HG03442 (cell line): ENCODE measurements around the gene PRAMEF20.
"Not testable (repeated sequence)": the region's sequence is repeated elsewhere in the genome, so short reads cannot be mapped to it uniquely, and the experiment has no call there.

Experiments
- ATAC-seq: cut with Tn5 transposase; IDR thresholded peaks from one replicate; pipeline ENCODE4 v1.9.1; 2021; ENCODE audit warnings: mild to moderate bottlenecking, moderate library complexity; ENCODE audit not compliant: unreplicated experiment

PRAMEF20 gene

GRCh38 chr1:13410150-13410549 lies at the start of gene PRAMEF20:
Gene PRAMEF20 (plus strand): TSS chr1:13410450. CDS start chr1:13416355, 5,905 bp downstream.
- not testable (repeated sequence) for ATAC-seq

- ATAC-seq = not testable (repeated sequence)
Observed at GRCh38 chr1:13362364-13362763, 47.9 kb upstream of the PRAMEF20 start.

DNA sequence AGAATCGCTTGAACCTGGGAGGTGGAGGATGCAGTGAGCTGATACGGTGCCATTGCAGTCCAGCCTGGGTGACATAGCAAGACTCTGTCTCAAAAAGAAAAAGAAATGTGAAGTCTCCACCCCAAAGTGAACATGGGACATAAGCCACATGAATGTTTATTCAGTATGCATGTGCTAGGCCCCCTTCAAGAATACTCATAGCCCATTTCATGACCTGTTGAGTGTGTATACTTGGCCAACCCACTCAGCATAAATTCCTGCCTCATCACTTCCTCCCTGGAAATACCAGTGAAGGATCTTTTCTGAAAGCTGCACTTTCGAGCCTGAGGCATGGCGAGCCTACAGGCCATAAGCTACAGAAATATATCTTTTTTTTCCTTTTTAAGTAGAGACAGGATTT lies 45.3 kb upstream of the PRAMEF20 start:
- not testable (repeated sequence) for ATAC-seq

DNA sequence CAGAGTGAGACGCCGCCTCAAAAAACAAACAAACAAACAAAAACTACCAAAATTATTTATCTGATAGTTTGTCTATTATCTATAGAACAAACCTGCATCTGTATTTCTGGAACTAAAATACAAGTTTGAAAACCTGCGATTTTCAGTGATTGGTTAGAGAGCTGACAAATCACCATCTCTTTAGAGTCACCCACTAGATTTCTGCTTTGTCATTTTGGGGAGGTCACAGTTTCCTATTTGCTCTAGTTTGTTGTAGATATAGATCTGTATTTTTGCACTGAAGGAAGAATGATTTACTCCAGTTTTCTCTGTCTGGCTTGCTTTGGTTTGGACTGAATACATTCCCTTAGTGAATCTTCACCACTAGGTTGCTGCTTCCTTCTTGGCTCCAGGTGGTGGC lies 43.7 kb upstream of the PRAMEF20 start:
- ATAC-seq = not testable (repeated sequence)

DNA sequence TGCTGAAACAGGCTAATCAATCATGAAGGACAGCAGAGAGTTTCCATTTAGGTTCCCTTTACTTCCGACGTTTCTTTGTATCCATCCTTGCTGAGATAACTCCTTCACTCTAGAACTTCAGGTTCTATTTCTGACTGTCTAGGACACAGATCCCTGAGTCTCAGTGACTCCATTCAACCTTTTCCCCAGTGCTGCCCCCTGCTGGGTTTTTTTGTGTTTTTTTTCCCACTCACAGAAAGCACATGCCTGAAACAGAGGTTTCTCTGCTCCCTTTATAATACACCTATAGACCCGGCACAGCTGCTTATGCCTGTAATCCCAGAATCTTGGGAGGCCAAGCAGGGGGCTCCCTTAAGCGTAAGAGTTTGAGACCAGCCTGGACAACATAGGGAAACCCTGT lies 41.7 kb upstream of the PRAMEF20 start:
- ATAC-seq = not testable (repeated sequence)

DNA sequence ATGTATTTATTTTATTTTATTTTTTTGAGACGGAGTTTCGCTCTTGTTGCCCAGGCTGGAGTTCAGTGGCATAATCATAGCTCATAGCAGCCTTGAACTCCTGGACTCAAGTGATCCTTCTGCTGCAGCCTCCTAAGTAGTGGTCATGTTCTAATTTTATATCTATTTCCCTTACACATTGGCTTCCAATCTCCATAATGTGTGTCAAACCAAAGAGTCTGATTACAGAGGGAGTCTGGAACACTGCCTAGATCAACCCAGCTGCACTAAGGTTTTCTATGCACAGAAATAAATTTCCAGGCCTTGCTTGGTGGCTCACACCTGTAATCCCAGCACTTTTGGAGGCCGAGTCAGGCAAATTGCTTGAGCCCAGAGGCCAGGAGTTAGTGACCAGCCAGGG lies 31.3 kb upstream of the PRAMEF20 start:
- not testable (repeated sequence) for ATAC-seq

DNA sequence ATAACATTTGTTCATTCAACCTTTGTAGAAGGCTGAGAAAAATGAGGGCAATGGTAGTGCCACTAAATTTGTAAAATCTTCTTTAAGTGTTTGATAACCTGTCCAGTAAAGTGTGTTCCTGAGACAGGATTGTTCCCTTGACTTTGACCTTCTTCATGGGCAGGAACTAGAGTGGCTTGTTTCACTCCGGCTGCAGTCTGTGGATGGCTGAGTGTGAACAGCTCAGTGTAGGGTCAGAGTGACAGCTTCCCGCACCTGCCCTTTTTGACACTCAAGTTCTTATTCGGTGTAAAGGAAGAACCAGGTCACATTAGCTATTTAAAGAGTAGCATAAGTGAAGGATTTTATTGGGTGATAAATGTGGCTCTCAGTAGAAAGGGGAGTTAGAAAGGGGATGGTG lies 29.9 kb upstream of the PRAMEF20 start:
- not testable (repeated sequence) for ATAC-seq

DNA sequence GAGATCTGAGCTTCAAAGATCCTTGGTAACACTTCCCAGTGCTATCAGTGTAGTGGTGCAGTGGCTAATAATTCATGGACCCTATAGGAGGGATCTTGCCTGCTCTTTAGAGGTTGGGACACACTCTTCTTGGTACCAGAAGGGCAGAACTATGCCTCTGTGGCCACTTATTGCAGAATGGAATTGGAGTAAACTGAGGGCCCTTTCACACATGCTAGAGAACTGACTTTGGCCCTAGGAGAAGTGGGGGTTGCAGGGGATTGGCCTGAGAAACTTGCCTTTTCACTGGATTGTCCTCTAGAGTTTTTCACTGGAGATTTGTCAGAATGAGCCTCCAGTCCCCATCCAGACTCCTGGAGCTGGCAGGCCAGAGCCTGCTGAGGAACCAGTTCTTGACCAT lies 20.9 kb upstream of the PRAMEF20 start, which contains the start of gene PRAMEF17:
PRAMEF17 (plus strand) TSS at position 301 of the 400 bp plus-strand sequence; CDS start at position 327, 26 bp downstream.
- not testable (repeated sequence) for ATAC-seq

GRCh38 chr1:13393004-13393403 lies 17.2 kb upstream of the PRAMEF20 start:
- not testable (repeated sequence) for ATAC-seq

DNA sequence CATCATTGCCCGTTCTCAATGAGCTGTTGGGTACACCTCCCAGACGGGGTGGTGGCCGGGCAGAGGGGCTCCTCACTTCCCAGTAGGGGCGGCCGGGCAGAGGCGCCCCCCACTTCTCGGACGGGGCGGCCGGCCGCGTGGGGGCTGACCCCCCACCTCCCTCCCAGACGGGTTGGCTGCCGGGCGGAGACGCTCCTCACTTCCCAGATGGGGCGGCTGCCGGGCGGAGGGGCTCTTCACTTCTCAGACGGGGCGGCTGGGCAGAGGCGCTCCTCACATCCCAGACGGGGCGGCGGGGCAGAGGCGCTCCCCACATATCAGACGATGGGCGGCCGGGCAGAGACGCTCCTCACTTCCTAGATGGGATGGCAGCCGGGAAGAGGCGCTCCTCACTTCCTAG lies 15.5 kb upstream of the PRAMEF20 start:
- not testable (repeated sequence) for ATAC-seq

DNA sequence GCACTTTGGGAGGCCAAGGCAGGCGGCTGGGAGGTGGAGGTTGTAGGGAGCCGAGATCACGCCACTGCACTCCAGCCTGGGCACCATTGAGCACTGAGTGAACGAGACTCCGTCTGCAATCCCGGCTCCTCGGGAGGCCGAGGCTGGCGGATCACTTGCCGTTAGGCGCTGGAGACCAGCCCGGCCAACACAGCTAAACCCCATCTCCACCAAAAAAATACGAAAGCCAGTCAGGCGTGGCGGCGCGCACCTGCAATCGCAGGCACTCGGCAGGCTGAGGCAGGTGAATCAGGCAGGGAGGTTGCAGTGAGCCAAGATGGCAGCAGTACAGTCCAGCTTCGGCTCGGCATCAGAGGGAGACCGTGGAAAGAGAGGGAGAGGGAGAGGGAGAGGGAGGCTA lies 14.9 kb upstream of the PRAMEF20 start:
- not testable (repeated sequence) for ATAC-seq

GRCh38 chr1:13407811-13408210 lies 2.4 kb upstream of the PRAMEF20 start:
- no peak for ATAC-seq

DNA sequence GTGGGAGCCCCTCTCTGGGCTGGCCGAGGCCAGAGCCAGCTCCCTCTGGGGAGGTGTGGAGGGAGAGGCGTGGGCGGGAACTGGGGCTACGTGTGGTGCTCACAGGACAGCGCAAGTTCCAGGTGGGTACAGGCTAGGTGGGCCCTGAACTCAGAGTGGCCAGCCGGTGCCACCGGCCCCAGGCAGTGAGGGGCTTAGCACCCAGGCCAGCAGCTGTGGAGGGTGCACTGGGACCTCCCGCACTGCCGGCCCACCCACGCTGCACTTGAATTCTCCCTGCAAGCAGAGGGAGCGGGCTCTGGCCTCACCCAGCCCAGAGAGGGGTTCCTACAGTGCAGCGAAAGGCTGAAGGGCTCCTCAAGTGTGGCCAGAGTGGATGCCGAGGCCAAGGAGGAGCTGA lies 20.2 kb downstream of the PRAMEF20 start:
- no peak for ATAC-seq

- no peak for ATAC-seq
Observed at GRCh38 chr1:13432251-13432650, 22.0 kb downstream of the PRAMEF20 start.

GRCh38 chr1:13433694-13434358 lies 23.6 kb downstream of the PRAMEF20 start:
- ATAC-seq = not testable (repeated sequence)

DNA sequence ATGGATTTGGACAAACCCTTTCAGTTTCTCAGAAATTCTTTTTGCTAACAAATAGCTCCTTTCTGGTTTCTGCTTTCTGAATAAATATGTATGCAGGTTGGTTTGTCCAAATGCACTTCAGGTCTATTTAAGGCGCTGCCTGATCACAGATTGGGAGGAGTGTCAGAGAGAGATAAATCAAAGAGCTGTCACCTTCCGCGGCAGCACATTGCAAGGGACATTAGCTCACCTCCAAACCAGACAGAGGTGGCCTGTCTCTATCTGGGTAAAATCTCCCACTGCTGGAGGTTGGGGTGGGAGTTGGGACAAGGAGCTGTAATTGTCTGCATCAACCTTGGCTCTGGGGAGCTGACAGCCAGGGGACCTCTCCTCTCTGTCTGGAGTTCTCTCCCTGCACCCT lies 25.2 kb downstream of the PRAMEF20 start:
- no peak for ATAC-seq

DNA sequence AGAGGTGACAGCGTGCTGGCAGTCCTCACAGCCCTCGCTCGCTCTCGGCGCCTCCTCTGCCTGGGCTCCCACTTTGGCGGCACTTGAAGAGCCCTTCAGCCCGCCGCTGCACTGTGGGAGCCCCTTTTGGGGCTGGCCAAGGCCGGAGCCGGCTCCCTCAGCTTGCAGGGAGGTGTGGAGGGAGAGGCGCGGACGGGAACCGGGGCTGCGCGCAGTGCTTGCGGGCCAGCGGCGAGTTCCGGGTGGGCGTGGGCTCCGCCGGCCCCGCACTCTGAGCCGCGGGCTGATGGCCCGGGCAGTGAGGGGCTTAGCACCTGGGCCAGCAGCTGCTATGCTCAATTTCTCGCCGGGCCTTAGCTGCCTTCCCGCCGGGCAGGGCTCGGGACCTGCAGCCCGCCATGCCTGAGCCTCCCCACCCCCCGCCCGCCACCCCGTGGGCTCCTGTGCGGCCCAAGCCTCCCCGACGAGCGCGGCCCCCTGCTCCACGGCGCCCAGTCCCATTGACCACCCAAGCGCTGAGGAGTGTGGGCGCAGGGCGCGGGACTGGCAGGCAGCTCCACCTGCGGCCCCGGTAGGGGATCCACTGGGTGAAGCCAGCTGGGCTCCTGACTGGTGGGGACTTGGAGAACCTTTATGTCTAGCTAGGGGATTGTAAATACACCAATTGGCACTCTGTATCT lies 29.0 kb downstream of the PRAMEF20 start:
- not testable (repeated sequence) for ATAC-seq

DNA sequence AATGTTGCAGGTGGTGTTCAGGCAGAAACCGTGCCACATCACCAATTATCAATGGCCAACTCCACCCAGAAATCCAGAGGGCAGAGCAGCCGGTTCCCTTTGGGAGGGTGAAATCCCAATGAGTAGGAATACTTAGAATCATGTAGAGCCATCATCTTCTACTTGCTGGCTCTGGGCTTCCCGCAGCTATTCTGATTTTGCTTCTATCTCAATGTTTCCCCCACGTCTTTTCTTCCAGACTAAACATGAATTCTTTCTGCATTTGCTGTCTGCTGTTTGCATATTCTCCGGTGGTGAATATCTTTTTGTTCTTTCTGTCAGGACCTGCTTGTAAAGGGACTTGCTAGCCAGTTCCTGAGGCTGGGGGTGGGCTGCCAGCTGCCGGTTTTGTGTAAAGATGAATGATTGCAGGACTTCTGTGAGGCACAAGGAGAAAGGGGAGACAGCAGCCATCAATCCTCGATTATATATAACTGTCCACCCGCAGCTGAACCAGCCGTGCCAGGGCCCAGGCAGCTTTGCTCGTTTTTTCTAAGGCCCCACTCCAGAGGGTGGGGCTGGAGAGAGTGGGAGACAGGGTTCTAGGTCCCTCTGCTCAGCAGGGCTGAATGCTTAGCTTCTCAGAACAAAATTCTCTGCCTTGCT lies 33.2 kb downstream of the PRAMEF20 start:
- no peak for ATAC-seq

- ATAC-seq = no peak
Observed at GRCh38 chr1:13450204-13450603, 40.0 kb downstream of the PRAMEF20 start.

DNA sequence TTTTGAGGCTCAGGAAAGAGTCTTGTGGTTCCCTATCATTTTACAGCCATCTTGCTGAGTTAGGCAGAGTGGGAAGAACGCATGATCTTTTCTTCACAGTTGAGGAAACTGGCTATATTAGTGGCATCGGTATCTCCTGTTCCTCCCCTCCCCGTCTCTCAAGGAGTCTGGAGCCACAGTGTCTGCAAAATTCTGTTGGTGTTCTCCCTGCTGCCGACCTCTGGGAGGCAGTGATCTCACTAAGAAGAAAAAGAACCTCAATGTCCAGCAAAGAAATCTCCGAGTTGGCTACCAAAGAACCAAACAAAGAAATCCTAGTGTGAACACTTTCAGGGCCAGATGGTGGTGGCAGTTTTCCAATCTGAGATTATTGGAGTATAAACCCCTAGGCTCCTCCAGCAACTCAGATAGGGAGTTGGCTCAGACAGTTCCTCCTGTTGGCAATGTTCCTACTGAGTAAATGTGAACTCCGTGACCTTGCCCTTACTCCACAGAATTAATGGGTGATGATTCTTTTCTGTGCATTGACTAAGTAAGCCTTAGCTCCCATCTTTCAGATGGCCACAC lies 41.2 kb downstream of the PRAMEF20 start:
- no peak for ATAC-seq

DNA sequence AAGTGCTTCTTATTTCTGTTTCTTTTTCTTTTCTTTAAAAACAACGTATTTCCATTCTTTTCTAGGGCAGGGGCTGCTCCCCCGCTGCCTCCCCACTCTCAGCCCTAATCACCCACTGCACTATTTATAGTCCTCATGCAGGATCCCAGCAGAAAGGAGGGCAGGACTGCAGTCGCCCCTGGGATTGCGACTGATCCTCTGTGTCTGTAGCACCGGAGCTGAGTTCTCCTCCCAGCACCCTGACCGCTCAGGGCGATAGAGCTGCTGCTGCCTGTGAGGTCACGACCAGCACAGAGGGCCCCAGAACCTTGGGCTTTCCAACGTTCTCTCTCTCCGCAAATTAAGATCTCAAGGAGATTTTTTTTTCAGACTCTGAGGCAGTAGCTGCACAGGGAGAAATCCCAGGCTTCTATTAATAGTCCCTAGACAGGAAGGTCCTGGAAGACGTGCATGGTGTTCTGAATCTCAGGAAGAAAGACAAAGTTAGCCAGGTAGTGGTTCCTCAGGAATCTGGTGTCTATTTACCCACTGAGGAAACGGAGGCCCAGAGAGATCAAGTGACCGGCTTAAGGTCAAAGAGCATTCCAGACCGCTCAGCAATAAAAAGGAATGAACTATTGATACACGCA lies 46.8 kb downstream of the PRAMEF20 start:
- no peak for ATAC-seq
